Erythroblast (primary cell): ENCODE results near the gene CELF4.
"Not testable (repeated sequence)": the region's sequence is repeated elsewhere in the genome, so short reads cannot be mapped to it uniquely, and the experiment has no call there.

Experiments
- DNase-seq, 2 experiments: peaks; one replicate each; lab custom pipeline; 2025; lab: John Stamatoyannopoulos, UW
- GATA1 ChIP-seq: IDR thresholded peaks from 2 replicates; pipeline ENCODE4 v1.6.1; 2011; ENCODE audit warnings: low read depth, mild to moderate bottlenecking, control low read depth, low read length, moderate library complexity
- POLR2A ChIP-seq: IDR thresholded peaks from 2 replicates; pipeline ENCODE4 v1.6.1; 2011; ENCODE audit warnings: mild to moderate bottlenecking, low read length

CELF4 gene

DNA sequence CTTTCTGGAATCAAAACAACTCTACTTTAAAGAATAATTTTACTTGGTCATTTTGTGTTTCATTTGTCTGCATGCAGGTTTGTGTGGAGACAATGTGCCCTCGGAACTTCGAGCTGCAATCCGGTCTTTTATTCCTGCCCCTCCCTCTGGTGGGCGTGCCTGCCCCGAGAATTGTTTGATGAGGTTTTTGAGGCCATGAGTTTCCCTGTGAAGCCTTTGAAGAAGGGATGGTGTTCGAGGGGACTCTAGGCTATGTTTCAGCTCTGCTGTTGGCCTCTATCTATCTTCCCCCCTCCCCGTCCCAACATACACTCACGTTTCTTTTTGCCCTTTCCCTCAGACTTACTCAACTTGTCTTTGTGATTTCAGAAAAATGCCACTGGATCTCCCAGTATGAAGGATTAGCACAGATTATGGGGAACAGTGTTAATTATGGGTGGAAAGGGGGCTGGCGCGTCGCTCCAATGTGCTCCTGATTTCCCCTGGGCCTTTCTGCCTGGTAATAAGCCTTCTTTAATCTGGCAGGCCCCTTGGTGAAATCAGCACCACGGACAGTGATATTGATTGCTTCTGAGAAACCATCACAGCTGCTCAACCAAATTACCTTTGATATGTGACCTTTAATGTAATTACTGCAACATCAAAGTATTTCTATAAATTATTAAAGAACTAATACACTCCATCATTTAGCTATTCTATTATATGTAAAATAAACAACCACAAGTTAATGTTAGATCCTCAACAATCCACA, 82.2 kb downstream of the CELF4 start:
- peak; percentile 17 to 22 for DNase-seq
- TF ChIP-seq POLR2A = no peak
- TF ChIP-seq GATA1 = no peak

DNA sequence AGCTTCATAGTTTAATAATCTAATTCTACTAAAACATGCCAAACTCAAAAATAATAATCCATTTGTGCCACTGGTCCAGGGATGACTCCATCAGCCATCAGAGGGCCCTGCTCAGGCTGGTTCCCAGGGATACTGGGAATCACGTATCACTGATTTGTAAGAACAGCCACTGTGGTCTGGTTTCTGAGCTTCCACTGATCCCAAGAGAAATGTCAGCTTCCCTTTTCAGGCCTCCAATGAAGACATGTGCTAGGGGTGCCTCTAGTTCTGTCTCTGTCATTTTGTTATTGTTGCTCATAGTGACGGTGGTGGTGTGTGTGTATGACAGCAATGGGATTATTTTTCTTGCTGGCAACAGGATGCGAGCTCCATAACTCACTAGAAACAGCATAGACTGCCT, 83.2 kb downstream of the CELF4 start:
- TF ChIP-seq POLR2A (no peak), GATA1 (no peak)
- DNase-seq = no peak

DNA sequence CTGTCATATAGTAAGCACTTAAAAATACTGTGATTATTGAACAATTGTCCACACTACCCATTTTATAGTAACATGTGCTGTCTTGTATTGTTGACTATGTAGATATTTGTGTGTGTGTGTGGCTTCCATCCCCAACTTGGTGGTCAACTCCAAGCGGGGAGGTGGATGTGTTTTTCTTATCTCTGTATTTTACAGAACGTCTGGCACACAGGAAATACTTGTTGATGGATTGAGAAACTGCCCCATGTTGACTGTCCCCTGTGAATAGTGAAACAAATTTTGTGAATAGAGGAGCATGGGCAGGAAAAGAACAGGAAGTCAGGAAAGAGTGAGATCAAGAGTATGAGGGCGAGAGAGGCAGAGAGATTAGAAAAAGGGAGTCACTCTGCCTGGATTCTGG, 83.6 kb downstream of the CELF4 start:
- no peak for TF ChIP-seq POLR2A
- TF ChIP-seq GATA1 = no peak

DNA sequence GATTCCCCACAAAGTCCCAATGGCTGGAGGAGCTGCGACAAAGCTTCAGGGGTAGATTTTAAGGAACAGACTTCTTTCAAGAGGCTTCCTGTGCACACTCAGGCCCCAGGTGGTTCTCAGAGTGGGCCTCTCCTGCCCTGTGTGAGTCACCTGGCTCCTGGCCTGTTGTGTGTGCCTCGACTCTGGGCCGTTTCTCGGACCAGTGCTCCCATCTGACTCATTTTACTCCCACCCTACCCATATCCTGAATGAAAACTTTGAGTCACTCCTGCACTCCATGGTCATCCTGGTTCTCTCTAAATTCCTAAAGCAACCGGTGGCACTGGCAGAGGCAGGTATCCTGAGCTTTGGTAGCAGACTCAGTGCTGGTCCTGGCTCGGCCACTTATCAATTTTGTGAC, 84.1 kb downstream of the CELF4 start:
- DNase-seq = no peak
- no peak for TF ChIP-seq POLR2A
- no peak for TF ChIP-seq GATA1

More for the DNA sequence above, 83.6 kb downstream of the CELF4 start:
- no peak for DNase-seq

DNA sequence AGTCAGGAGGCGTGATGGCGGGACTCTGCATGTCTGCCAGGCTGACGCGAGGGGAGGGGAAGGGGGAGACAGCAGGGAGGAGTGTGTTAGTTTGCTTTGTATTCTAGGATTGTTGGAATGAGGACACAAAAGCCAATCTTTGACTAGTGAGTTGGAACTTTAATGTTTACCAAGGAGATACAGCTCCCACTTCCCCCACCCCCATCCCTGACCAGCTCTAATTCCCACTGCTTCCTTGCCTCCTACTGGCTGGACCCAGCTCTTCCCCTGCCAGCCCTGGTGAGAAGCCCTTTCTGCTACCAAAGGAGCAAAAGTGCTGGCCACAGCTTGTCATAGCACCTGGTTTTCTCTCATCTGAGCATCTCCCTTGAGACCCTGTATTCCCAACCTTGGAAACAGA, 84.5 kb downstream of the CELF4 start:
- TF ChIP-seq POLR2A = no peak
- TF ChIP-seq GATA1 = no peak
- DNase-seq = no peak

DNA sequence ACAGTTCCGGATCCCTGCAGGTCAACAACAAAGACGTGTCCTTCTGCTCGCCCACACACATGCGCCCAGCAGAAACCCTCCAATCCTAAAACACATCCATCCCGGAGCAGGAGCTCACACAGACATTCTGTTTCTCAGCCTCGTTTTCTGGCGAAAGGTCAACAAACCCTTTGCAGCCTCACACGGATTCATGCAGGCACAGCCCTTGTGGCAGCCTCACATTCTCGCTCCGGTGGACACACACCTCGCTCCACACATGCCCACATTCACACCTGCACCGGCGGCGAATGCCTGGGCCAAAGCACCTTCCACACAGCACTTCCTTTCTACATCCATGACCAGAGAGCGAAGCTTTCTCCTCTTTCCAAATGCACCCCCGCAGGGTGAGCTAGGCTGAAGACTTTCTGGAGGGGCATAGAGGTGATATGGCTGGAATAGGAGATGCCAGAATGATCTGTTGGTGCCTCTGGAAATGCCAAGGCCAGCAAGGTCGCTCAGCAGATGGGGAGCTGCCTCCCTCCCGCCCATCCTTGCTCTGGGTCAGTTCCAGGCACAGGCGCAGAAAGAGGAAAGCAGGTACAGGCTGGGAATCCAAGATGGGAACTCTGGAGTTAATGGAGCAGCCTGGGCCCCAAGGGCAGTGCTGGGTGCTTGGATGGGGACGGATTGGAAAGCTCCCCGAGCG, 88.8 kb downstream of the CELF4 start:
- no peak for DNase-seq
- TF ChIP-seq POLR2A (no peak), GATA1 (no peak)

DNA sequence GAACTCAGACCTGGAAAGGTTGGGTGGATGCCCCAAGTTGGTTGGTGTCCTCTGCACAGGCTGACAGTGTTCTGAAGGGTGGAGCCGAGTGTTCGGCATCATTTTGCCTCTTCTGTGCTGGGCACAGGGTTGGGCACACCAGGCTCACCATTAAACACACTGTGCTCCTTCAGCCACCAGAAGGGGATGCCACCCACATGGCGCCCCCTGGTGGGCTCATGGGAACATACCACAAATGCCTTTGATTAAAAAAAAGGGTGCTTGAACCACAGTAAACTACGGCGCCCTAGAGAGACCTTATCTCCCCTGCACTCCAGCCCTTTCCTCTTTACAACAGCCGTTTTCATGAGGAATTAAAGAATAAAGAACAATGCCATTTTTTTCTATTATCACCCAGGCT, 89.4 kb downstream of the CELF4 start:
- TF ChIP-seq GATA1 (no peak), POLR2A (no peak)
- DNase-seq = peak; percentile 52 to 74

DNA sequence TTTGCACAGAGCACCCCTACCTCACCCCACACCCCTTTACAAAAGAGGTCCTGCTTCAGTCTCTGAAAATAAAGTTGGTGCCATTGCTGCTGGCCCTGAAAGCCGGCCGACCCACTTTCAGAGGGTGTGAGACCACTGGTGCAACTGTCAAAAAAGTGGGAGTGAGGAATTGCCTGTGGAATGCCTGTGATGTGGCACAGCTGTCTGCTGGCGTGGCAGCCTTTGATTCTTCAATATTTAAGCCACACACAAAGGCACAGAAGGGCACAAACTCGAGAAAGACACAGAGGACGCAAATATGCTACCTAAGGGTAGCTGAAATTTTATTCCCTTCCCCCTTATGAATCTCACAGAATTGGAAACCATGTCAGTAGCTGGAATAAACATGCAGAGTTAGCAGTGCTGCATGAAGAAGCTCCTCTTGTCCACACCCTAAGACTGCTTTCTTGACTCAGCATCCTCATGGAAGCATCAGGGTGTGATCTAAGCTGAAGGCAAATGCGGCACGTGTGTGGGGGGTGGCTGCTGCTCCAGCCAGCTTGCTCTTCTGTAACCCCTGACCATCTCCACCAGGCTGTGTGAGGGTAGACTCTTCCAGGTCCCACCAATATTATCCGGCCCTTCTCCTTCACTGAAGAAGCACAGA, 92.3 kb downstream of the CELF4 start:
- TF ChIP-seq POLR2A (no peak), GATA1 (no peak)
- DNase-seq = no peak

DNA sequence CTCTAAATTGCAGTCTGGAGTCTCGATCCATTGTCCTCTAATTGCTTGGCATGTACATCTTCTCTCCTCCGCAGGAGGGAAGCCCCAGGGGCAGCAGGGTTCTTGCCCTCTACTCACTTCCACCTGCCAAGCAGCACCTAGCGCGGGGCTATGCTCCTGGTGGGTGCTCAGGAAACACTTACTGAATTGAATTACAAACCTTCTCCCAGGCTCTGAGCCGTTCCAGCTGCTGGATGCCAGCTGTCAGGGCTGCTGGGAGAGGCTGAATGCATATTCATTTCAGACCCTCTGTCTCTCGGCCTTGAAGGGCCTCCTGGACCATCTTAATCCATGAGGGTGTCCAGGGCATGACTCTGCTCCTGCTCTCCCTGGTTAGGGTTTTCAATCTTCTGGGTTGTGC, 94.0 kb downstream of the CELF4 start:
- DNase-seq = no peak
- TF ChIP-seq POLR2A (no peak), GATA1 (no peak)

DNA sequence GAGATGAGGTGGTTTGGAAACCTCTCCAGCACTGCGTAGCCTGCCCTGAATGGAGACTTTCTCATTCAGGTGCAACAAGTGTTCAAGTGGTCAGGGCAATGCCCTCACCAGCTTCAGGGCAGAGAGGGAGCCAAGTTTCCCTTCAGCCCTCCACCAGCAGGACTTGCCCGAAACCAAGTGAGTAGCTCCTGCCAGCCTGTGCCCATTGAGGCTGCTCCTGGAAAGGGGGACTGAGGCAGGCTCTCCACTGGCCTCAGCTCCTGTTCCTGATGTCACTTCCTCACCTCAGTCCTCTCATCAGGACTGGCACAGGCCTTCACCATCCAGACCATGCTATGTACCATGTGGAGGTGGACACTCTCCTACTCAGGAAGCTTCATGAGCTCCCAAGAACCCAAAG, 94.6 kb downstream of the CELF4 start:
- no peak for TF ChIP-seq POLR2A
- no peak for TF ChIP-seq GATA1
- no peak for DNase-seq

DNA sequence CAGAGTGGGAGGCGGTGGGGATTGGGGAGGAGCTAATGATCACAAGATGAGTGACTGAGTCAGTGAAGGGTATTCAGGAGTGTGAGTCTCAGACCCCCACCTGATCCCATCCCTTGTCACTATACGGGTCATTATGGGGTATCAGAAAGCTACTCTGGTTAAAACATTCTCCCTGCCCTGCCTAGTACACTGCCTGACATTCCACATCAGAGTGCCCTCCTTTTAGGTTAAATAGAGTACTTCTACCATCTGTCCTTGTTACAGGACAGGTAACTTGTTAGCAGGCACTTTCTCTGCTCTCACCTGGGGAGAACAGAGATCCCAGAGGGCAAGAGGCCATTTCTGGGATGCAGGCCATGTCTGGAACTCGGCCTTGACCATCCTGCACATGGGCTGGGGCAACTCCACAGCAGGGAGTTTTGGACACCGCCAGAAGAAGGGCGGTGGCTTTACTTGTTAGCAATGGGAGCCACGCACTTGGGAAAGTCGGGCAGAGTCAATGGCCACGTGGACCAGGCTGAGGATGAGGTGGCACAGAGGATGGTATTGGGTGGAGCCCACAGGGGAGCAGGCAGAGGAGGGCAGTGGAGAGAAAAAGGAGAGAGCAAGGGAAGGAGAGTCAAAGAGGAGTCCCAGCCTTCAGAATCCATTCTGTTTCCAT, 98.5 kb downstream of the CELF4 start:
- no peak for TF ChIP-seq POLR2A
- DNase-seq = no peak

DNA sequence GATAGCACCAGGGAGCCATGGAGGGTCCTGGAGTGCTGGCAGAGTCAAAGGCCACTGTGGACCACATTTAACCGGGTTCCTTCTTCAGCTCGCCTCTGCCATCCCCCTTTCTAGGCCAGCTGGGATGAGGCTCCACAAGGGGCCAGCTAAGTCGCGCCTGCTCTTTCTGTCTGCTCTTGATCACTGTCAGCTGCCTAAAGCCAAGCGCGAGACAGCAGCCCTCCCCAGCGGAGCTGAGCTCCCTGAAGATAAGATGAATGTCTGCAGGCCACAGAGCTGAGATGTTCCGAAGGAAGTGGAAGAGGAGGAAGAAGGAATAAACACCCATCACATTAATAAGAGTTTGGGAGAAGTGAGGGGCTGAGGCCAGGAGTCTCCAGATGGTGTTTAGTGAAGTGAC, 99.6 kb downstream of the CELF4 start:
- DNase-seq = no peak
- TF ChIP-seq POLR2A (no peak), GATA1 (no peak)

DNA sequence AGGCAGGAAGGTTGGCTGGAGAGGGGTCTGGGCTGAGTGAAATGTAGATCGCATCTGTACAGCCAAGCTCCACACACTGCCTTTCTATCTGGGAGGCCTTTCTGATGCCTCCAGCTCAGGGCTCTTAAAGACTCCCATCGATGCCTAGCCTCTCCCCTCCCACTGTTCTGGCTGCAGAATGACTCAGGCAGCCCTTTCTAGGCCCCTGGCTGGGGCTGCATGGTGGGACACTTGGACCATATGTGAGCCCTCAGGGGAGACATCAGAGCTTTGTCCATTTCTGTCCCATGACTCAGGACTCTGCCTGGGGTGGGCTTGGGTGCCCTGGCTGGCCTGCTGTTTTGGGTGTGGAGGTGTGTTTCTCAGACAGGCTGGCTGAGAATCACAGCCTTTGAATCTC, 101.3 kb downstream of the CELF4 start:
- no peak for DNase-seq
- TF ChIP-seq POLR2A = no peak
- TF ChIP-seq GATA1 = no peak

DNA sequence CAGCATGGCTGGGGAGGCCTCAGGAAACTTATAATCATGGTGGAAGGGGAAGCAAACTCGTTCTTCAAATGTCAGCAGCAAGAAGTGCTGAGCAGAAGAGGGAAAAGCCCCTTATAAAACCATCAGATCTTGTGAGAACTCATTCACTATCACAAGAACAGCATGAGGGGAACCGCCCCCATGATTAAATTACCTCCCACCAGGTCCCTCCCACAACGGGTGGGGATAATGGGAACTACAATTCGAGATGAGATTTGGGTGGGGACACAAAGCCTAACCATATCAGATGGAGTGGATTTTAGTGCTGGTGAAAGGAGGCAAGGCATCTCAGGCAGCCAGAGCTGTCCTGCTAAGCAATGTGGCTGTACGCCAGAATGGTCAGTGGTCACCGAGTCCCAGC, 104.3 kb downstream of the CELF4 start:
- not testable (repeated sequence) for DNase-seq

DNA sequence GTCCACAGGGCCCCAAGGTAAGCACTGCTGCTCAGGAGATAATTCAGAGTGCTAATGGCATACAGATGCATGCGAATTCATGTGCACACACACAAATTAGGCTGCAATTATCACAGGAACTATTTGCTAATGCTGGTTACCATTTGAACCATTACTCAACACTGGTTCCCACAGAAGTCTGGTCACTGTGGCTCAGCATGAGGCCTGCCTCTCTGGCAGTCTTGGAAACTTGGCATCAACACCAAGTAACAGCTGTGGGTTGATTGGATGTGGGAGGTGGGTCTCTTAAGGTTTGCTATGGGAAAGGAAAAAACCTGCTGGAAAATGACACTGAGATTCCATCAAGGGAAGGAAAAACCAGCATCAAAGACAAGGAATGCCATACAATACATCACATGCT, 105.0 kb downstream of the CELF4 start:
- TF ChIP-seq GATA1 = no peak
- TF ChIP-seq POLR2A = no peak
- no peak for DNase-seq
